HepG2 (cell line): ENCODE results near the gene KLHL21. TPM values are rescaled to one million over a fixed set of nuclear protein-coding genes. Genes with fewer than 3 reads are reported as not detected.
A peak's percentile ranks its signal among the peaks of the same experiment; 100 is the strongest.

Experiments used
- ATF6 ChIP-seq: sonication (generic); formaldehyde crosslinking; conservative IDR thresholded peaks from 2 replicates; pipeline ENCODE4 v1.4.0; 2020; ENCODE audit warnings: missing genetic modification reagents
- CHD4 ChIP-seq: fragments of 200-600 bp; sonication (generic); IDR thresholded peaks from 2 replicates; pipeline ENCODE4 v1.7.0; 2017; ENCODE audit warnings: mild to moderate bottlenecking, low read length, borderline replicate concordance
- HOXA3 ChIP-seq: sonication (generic); formaldehyde crosslinking; IDR thresholded peaks from 2 replicates; pipeline ENCODE4 v1.5.0; 2020; ENCODE audit warnings: missing genetic modification reagents
- NCOA1 ChIP-seq: sonication (generic); formaldehyde crosslinking; IDR thresholded peaks from 2 replicates; pipeline ENCODE4 v1.9.0; 2021; ENCODE audit warnings: missing genetic modification reagents
- NFAT5 ChIP-seq: sonication (generic); formaldehyde crosslinking; IDR thresholded peaks from 2 replicates; pipeline ENCODE4 v1.4.0; 2020; ENCODE audit warnings: missing genetic modification reagents
- PHF8 ChIP-seq: sonication (generic); formaldehyde crosslinking; IDR thresholded peaks from 2 replicates; pipeline ENCODE4 v1.5.0; 2020; ENCODE audit warnings: missing genetic modification reagents
- RERE ChIP-seq: IDR thresholded peaks from 2 replicates; pipeline ENCODE4 v1.6.1; 2016; ENCODE audit warnings: low read depth, missing genetic modification reagents, missing compliant biosample characterization
- SRY ChIP-seq: sonication (generic); formaldehyde crosslinking; IDR thresholded peaks from 2 replicates; pipeline ENCODE4 v1.8.0; 2022; ENCODE audit warnings: mild to moderate bottlenecking, missing genetic modification reagents
- SUZ12 ChIP-seq: fragments of 150-350 bp; IDR thresholded peaks from 2 replicates; pipeline ENCODE4 v1.6.1; 2014; ENCODE audit warnings: low read depth, low read length
- ZBTB26 ChIP-seq: IDR thresholded peaks from 2 replicates; pipeline ENCODE4 v1.6.1; 2016; ENCODE audit warnings: missing compliant biosample characterization, missing genetic modification reagents, borderline replicate concordance
- ZNF20 ChIP-seq: sonication (generic); formaldehyde crosslinking; IDR thresholded peaks from 2 replicates; pipeline ENCODE4 v1.4.0; 2020; ENCODE audit warnings: mild to moderate bottlenecking, moderate library complexity, missing genetic modification reagents
- ZNF205 ChIP-seq: IDR thresholded peaks from 2 replicates; pipeline ENCODE4 v1.6.1; 2018; ENCODE audit warnings: missing biosample characterization, missing genetic modification reagents
- ZNF513 ChIP-seq: sonication (generic); formaldehyde crosslinking; conservative IDR thresholded peaks from 2 replicates; pipeline ENCODE4 v1.5.0; 2020; ENCODE audit warnings: missing genetic modification reagents
- ZNF674 ChIP-seq: sonication (generic); formaldehyde crosslinking; IDR thresholded peaks from 2 replicates; pipeline ENCODE4 v1.5.0; 2020; ENCODE audit warnings: low read depth, mild to moderate bottlenecking, missing genetic modification reagents
- polyA plus RNA-seq, 8 experiments: library from polyadenylated mRNA; depleted of rRNA in 3 of 8; stranded (reverse) in 7 of 8; unstranded in 1 of 8; fragments of >200 nt; fragmentation: Illumina TruSeq in 4 of 8; extraction: Trizol in 4 of 8; gene quantifications; 2 replicates each; pipeline versions ENCODE4 v1.2.1 to v1.2.3, GENCODE V29; 2011 to 2016; ENCODE audit warnings: low read depth in 4 of 8, missing spikeins in 1 of 8, mixed read lengths in 1 of 8; ENCODE audit not compliant: insufficient read depth in 1 of 8
- total RNA-seq, 5 experiments: library from RNA; depleted of rRNA; stranded (reverse); fragments of >200 nt; fragmentation: Illumina TruSeq; extraction: Trizol; gene quantifications; 2 replicates each; pipeline ENCODE4 v1.2.3, GENCODE V29; 2016; ENCODE audit warnings: low read depth in 1 of 5

Gene KLHL21
- total and polyA plus RNA-seq, 2 of the 13 experiments (the other 11 are each of a cell fraction or from before 2014, with no cell fraction given) = 14.8 to 25.0 TPM

GRCh38 chr1:6603915-6604558 lies 1.4 kb upstream of the KLHL21 start (continued):
- TF ChIP-seq NFAT5 (CRISPR knock-in tag) = no peak
- TF ChIP-seq ZNF20 (CRISPR knock-in tag) = no peak
- TF ChIP-seq ATF6 = 0 out of 2 replicates have a peak, but pooled peaks have one; percentile 63
- TF ChIP-seq PHF8 = peak; percentile 55
- no peak for TF ChIP-seq SRY (CRISPR knock-in tag)
- TF ChIP-seq ZNF205 = 0 out of 2 replicates have a peak, but pooled peaks have one; percentile 30
- no peak for TF ChIP-seq ZBTB26 (CRISPR knock-in tag)
- TF ChIP-seq RERE (CRISPR knock-in tag) = no peak
- TF ChIP-seq HOXA3 (CRISPR knock-in tag) = peak; percentile 70
- TF ChIP-seq NCOA1 = no peak
- no peak for TF ChIP-seq ZNF513 (CRISPR knock-in tag)
- TF ChIP-seq SUZ12 = no peak
- no peak for TF ChIP-seq CHD4
- TF ChIP-seq ZNF674 (CRISPR knock-in tag) = no peak
